Stimulated activated CD8-positive, alpha-beta memory T cell treated with anti-CD3 and anti-CD28 coated beads, Interleukin-12 subunit alpha, Interleukin-12 subunit beta, amount 100 ng/mL, for 1 hour (primary cell): ENCODE results near the gene OAT.
"Not testable (repeated sequence)": the region's sequence is repeated elsewhere in the genome, so short reads cannot be mapped to it uniquely, and the experiment has no call there.

Experiments used
- DNase-seq: peaks from one replicate; pipeline ENCODE4 v3.0.0-alpha.2; 2020; ENCODE audit warnings: low read depth

OAT gene

DNA sequence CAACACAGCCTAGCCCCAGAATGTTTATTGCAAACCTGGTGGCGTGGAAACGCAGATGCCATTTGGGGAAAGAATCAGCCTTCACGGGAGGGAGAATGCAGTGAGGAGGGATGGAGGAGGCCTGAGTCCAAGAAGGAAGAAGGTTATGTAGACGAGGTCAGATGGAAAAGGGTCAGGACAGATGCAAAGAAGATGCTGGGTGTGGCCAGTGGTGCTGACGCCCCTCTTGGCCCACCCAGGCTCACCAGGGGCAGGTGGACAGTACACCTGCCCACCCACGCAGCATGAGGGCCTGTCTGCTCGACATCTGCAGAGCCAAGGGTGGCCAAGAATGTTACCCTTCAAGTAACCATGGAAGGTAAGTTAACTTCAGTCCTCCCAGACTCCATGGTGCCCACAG, 40.5 kb downstream of the OAT start:
- DNase-seq: no peak

DNA sequence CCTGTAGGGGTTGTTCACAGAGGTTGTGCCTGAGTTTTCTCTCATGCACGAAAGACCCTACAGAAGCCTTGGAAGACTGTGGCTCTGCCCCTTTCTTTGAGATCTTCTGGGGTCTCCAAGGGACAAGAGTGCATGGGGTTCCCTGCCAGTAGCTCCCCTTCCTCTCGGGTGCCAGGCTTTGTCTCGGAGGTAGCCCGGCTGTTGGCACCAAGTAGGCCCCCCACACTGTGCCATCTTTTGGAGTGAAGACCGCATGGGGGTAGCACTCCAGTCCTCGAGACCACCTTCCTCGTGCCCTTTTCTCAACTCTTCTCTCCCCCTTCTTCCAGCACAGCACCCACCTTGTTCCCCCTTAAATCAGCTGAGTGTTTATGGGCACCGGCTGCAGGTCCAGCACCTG, 41.6 kb downstream of the OAT start:
- DNase-seq: no peak

DNA sequence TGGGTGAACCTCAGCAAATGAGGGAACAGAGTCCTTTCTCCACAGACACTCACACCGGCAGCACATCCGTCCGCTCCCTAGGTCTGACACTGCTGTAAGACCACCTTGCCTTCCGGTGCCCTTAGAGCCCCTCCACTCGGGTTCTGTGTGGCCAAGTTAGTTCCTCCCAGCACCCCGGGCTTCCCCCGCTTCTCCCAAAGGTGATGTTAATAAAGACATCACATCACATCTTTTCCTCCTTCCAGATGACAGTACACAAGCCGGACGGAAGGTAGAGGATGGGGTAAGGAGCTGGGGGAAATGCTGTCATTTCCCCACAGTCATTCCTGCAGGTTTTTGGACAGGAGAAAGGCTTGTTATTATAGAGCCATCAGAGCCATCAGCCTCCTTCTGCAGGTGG, 42.3 kb downstream of the OAT start:
- DNase-seq: no peak

DNA sequence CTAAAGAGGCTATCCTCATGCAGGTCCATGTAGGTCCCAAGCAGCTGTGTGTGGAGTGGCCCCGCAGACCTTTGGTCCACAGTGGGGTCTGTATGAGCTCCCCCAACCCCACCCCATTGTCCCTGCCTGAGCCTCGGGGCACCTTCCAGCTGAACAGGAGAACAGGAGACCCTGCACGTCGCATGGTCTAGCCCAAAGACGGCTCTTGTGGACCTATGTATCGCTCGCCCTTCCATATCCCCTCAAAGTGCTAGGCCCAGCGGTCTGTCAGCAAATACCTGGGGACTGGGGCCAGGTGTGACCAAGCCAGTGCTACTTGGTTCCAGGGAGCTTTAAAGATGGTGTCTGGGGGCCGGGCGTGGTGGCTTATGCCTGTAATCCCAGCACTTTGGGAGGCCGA, 43.0 kb downstream of the OAT start:
- DNase-seq: no peak

DNA sequence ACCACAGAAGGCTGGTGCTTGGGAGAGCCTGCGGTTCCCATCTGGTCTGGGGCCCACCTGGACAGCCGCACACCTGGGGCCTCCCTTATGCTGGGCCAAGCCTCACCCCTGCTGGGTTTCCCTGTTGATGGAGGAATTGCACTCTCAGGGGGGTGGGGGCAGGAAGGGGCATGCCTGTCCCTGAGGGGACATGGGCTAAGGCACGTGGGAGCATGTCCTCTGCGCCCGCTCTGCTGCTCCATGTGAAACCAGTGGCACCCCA, 43.4 kb downstream of the OAT start:
- no peak for DNase-seq

DNA sequence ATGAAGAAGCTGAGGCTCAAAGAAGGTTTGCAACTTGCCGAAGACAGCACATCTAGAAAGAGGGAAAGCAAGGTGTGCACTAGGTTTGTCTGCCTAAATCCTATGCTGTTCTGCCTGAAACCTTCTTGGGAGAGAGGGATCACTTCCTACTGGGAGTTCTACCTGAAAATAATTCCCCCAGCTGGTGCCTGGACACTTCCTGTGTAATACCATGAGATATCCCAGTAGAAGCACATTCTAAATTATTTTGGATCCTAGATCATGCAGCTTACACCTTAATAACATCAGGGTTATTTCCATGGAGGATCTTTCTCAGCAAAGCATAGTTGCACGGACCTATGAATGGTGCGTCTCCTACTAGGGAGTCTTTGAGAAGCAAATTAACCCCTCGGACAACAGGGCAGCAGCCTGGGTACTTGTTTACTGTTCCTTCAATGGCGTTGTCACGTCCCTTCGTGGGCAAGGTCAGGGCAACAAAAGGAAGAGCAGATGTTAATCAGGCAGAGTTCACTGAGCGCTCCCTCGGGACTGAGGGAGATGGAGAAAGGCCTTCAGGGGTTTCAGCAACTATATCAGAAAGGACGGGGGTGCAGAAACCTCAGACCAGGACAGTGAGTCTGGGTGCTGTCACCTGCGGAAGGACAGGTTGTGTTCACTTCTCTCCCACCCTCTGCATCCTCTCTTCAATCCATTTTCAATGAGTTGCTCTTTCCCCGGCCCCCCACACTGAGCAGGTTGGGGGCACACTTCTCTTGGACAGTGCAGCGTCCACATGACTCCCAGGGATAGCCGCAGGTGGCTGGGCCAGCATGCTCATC, 44.0 kb downstream of the OAT start:
- DNase-seq: no peak

DNA sequence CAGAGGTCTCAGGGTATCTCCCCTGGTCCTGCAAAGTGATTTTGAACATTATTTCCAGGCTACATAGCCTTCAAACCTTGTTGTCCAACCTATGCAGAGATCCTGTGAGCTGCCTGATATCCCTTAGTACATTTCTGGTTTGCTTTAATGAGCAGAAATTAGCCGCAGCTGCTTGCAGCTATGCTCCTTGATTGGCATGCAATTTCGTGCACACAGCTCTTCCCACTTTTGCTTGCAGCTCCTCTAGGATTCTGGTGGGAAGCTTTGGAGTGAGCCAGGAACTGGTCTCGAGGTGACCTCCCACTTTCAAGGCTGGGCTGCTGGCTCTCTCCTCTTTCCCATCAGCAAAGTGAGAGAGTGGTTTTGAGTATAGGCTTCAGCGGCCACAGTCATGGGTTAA, 45.8 kb downstream of the OAT start:
- DNase-seq: no peak

DNA sequence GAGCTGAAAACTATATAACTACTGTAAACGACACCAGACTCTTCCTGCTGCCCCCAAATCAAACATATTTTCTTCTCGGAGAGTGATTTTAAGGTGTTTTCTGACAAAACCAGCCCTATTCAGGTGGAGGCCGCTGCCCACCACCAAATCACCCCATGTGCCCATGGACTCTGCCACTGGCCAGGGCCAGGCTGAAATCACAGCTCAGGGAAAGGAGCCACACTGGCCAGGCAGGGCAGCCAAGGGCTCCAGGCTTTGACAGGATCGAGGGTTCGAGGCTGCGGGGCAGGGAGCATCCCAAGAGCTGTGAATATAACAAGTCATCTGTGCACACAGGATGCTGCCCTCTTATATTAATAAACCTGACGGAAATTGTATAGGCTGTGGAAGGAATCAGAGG, 48.3 kb downstream of the OAT start:
- DNase-seq: no peak

DNA sequence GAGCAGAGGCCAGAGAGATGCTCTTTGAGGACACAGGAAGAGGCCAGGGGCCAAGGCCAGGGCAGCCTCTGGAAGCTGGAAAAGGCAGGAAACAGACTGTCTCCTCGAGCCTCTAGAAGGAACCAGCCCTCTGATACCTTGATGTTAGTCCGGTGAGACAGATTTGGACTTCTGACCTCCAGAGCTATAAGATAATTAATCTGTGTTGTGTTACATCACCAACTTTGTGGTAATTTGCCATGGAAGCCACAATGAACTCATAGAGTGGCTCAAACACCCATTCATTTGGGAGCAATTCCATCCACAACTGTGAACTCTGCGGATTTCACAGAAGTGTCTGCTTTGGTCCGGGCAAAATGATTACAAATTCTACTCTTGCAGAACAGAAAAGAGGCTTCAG, 48.7 kb downstream of the OAT start:
- DNase-seq: no peak

DNA sequence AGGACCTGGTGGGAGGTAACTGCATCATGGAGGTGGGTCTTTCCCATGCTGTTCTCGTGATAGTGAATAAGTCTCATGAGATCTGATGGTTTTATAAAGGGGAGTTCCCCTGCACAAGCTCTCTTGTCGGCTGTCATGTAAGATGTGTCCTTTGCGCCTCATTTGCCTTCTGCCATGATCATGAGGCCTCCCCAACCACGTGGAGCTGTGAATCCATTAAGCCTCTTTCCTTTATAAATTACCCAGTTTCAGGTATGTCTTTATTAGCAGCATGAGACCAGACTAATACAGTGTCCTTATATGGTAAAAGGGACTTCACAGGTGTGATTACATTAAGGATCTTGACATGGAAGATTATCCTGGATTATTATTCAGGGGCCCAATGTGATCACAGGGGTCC, 49.2 kb downstream of the OAT start:
- not testable (repeated sequence) for DNase-seq

DNA sequence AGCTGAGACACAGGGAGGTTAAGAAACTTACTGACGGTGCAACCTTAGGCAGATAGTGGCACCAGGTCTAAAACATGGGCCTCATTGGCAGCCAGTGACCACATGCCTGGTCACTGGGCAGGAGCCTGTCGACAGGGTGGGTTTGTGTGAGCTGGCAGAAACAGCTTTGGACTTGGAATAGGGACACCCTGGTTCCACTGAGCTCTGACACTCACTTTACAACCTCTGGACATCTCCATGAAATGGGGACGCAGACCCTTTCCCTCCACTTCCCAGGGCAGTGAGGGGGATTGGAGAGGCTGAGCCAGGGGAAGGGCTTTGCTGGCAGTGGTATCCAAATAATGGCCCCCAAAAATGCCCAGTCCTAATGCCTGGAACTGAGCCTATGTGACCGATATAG, 49.7 kb downstream of the OAT start:
- no peak for DNase-seq

DNA sequence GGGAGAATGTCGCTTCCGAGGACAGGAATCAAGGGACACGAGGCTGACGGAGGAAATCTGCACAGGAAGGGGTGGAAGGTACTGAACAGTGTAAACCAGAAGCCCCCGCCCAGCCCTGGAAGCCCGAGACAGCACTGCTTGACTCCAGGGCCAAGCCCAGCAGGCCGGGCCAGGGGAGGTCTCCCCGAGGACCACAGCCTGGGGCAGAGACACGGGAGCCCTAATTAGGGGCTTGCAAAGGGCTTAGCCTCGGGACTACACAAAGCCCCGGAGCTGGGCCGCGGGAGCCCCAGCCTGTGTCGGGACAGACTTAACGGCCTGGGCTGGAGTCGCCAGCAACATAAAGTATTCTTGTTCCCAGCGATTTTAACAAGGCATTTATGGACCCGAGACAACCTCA, 50.8 kb downstream of the OAT start:
- no peak for DNase-seq

DNA sequence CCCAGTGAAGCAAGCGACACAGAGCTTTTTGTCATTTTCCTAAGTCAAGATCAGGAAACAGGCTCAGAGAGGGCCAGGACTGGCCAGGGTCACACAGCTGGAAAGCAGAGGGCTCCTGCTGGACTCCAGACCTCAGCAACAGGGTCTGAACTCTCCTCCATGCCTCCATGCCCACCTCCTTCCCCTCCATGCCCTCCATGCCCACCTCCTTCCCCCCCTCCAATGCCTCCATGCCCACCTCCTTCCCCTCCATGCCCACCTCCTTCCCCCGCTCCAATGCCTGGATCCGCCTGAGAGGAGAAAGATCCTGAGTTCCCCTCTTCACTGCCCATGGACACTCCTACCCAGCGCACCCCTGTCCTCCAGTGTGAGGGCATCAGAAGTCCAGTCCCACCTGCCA, 51.3 kb downstream of the OAT start:
- DNase-seq: no peak

DNA sequence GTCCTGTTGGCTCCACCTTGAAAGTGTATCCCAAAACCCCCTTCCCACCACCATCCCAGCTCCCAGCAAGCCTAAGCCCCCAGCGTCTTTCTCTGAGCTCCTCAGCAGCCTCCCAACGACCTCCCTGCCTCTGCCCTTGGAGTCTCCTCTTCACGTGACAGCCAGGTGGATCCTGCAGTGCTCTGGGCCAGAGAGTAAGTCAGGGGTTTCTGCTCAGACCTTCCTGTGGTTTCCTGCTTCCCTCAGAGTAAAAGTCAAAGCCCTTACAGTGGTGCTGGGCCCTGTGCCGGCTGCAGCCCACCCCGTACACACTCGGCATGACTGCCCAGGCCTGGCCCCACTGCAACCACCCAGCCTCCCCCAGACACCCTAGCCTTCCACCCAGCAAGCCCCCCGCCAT, 51.9 kb downstream of the OAT start:
- DNase-seq: no peak

DNA sequence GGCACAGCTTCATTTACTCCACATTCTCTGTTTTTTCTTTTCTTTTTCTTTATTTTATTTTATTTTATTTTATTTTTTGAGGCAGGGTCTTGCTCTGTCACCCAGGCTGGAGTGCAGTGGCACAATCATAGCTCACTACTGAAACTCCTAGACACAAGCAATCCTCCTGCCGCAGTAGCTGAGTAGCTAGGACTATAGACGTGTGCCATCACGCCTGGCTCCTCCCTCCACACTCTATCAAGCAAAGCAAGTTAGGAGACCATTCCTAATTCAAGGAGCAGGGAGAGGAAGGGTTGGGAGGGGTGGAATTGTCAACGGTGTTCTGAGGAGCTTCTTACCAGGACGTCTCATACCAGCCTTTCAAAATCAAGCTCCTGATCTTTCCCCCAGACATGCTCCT, 52.4 kb downstream of the OAT start:
- no peak for DNase-seq

DNA sequence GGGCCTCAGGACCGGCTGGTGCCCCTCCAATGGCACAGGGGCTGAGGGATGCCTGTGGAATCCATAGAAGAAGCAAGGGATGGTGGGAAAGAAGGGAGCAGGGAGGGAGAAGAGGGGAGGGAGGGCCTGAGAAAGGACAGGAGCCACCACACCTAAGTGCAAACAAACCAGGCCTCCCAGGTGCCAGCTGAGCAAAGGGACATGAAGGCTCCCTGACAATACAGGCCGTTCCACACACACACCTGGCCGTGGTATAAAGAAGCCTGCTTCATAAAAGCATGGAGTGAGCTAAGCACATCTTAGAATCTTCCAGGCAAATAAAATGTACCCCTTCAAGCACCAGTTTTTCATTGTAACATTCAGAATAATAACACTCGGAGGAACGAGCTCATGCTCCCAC, 54.0 kb downstream of the OAT start:
- DNase-seq: no peak

DNA sequence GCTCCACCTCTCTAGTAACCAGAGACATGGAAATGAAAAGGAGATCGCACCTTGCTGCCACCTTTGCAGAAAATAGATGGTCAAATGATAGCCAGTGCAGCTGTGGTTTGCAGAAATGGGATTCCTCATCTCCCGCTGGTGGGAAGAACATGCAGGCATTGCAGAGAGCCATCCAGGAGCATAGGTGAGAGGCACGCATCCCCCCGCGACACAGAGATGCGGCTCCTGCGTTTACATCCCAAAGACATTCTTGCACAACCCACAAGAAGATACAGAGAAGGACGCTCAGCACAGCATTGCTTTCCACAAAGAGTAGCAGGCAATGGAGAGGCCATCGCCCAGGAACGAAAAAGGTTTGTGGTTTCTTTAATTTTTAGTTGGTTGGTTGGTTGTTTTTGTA, 56.2 kb downstream of the OAT start:
- DNase-seq: no peak

DNA sequence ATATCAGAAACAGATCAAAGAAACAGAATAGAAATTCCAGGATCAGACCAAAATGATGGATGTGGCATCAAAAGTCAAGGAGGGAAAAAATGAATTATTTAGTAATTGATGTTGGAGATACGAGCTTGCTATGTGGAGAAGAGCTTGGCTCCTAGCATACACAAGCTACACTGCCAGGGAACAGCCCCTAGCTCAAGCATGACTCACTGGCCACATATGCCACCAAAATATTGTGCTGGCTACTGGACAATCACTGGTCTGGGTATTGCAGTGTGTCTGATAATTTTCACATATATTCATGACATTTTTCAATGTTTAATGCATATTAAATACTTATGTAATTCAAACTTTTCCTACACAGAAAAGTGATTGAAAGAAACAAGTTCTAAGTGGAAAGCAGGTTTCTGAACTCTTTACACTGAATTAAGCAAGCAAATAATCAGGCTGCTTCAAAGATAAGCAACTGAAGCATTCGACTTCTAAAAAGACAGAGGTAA, 59.3 kb downstream of the OAT start:
- no peak for DNase-seq

DNA sequence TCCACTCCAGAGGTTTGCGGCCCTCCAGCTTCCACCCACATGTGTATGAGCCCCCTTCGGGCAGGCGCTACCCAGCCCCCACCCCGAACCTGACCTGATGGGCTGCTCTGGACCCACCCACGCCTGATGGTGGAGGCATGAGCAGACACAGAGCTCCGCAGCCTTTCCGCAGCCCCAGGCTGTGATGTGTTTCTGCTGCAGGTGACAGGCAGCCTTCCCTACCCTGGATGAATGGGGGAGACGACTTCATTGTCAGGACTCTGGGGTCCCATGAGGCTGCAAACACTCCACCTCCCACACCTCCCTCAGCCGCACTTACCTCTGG, 61.2 kb downstream of the OAT start:
- DNase-seq: no peak

DNA sequence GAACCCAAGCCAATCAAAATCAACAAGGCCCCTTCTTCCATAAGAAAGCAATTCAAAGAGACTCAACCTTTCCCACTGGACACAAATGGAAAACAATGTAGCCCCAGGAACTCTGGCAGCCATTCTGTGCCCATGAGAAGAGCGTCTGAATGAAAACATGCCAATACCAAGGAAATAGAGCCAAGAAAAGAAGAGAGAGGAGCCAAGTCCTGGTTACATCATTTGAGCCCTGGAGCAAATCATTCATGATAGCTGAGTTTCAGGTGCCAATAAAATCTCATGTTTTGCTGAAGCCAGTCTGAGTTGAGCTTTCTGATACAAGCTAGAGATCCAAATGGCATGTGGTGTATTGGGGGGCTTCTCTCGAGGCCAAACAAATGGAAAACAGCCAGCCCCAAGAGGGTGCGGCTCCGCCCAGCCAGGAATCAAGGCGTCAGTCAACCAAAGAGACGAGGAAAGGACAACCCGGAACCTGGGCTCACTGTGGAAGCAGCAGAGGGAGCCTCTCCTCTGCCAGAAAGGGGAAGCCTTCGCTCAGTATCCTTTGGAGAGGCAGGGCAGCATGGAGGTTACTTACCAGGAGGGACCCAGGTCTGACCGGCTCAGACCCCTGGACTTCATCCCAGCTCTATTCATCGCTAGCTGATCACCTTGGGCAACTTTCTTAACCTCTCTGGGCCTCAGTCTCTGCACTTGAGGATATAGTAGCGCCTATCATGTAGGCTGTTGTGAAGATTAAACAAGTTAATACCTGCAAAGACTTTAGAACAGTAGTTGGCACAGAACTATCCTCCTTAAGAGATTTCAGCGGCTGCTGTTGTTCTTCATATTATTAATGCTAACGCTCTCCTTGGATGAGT, 61.8 kb downstream of the OAT start:
- no peak for DNase-seq

DNA sequence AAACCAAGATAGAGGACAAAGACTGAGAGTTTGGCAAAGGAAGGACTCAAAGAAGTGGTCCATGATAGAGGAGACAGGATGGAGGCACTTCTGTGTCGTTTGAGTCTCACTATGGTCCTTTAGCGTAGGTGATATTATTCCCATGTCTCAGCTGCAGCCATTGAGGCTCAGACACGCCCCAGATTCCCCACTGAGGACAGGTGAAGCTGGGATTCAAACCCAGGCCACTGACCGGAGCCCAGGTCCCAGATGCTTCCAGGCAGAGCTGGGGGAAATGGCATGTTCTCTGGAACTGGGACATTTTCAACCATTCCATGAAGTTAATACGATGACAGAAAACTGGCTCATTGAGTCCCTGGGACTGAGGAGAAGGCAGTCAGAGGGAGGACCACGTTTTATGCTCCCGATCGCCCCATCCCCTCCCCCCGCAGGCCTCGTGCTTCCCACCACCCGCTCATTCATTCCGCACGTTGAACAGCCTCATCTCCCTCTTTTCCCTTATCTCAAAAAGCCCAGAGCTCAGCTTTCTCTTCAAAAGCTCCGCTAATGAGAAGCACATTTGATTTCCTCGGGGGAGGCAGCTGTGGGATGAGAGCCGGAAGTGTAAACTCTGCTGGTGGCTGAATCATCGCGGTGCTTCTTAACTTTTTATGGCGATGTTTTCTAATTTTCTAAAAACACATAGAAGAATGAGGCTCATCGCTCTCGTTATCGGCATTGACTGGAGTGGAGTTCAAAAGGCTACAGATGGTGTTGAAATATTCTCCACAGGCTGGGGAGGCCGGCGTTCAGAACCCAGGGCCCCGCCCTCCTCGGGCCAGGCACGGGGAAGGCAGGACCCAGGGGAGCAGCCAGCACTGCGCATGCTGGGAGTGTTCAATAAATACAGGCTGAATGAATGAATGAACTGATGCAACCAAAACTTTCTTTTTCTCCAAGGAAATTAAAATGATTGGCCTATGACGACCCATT, 64.0 kb downstream of the OAT start:
- no peak for DNase-seq

DNA sequence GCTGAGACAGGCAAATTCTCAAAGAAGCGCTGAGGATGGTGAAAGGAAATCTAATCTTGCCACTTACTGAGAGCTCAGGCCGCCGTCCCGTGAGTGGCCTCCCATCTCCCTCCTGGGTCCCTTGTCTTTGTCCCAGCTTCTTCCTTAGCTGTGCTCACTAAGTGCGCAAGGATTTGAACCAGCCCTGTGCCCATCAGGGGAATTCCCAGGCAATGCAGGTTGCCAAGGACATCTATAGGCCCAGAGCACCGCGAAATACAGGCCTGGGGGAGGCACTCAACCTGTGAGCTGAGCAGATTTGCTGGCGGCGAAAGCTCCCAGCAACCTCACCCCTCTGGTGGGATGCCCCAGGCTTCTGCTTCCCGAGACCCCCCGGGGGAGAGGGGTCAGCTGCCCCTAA, 64.8 kb downstream of the OAT start:
- DNase-seq: no peak
